Measurements from ENCODE around the gene SERPINA6.

DNA sequence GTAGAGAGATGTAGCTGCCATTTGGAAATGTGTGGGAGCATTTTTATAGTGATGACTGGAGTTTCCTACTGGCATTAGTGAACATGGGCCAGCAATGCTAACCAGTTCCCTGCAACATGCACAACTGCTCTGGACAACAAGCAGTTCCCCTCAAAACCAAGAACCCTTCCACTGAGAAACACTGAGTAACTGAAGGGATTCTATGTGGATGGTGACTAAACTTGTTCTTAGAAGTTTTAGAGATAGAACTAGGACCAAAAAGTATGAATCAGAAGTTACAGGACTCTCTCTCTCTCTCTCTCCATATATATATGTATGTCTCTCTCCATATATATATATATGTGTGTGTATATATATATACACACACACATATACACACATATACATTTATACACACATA is 38.0 kb downstream of the SERPINA6 start:
- TF ChIP-seq, protein P1, sequence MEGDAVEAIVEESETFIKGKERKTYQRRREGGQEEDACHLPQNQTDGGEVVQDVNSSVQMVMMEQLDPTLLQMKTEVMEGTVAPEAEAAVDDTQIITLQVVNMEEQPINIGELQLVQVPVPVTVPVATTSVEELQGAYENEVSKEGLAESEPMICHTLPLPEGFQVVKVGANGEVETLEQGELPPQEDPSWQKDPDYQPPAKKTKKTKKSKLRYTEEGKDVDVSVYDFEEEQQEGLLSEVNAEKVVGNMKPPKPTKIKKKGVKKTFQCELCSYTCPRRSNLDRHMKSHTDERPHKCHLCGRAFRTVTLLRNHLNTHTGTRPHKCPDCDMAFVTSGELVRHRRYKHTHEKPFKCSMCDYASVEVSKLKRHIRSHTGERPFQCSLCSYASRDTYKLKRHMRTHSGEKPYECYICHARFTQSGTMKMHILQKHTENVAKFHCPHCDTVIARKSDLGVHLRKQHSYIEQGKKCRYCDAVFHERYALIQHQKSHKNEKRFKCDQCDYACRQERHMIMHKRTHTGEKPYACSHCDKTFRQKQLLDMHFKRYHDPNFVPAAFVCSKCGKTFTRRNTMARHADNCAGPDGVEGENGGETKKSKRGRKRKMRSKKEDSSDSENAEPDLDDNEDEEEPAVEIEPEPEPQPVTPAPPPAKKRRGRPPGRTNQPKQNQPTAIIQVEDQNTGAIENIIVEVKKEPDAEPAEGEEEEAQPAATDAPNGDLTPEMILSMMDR (conservative IDR thresholded peaks at IDR 0.05), result no peak
- no peak for TF ChIP-seq EZH2 (IDR thresholded peaks at IDR 0.05; ENCODE audit: low read depth)

Measured in PC-9 (cell line).